Astrocyte (in vitro differentiated cells and primary cell): ENCODE measurements around the gene ZDHHC1. TPM values are rescaled to one million over a fixed set of nuclear protein-coding genes. Genes with fewer than 3 reads are reported as not detected.

Source experiments
- DNase-seq: peaks from one replicate; pipeline ENCODE4 v3.0.0-alpha.2; 2010; ENCODE audit warnings: low read depth
- FAIRE-seq: peaks from 2 replicates; lab custom pipeline; 2011; peaks lifted over from hg19 to GRCh38; lab: Jason Lieb, UNC
- H2AFZ ChIP-seq: 2 replicates; pipeline ENCODE4 v1.6.0; 2012; ENCODE audit warnings: low read depth, low read length, inconsistent platforms
- H3K27ac ChIP-seq: 2 replicates; pipeline ENCODE4 v1.5.1; 2011; ENCODE audit warnings: low read depth, low read length, inconsistent platforms
- H3K27me3 ChIP-seq: 2 replicates; pipeline ENCODE4 v1.6.0; 2011; ENCODE audit warnings: low read length, inconsistent platforms; ENCODE audit not compliant: insufficient read depth
- H3K36me3 ChIP-seq: 2 replicates; pipeline ENCODE4 v1.5.1; 2011; ENCODE audit warnings: low read length, inconsistent platforms; ENCODE audit not compliant: insufficient read depth
- H3K4me1 ChIP-seq: 2 replicates; pipeline ENCODE4 v1.5.1; 2011; ENCODE audit warnings: low read length, inconsistent platforms; ENCODE audit not compliant: insufficient read depth
- H3K4me2 ChIP-seq: 2 replicates; pipeline ENCODE4 v1.6.0; 2012; ENCODE audit warnings: low read length, inconsistent platforms
- H3K4me3 ChIP-seq: 2 replicates; pipeline ENCODE4 v1.5.1; 2011; ENCODE audit warnings: low read depth, mild to moderate bottlenecking, low read length, inconsistent platforms; ENCODE audit not compliant: insufficient read depth
- H3K79me2 ChIP-seq: 2 replicates; pipeline ENCODE4 v1.6.0; 2012; ENCODE audit warnings: mild to moderate bottlenecking, low read length, inconsistent platforms; ENCODE audit not compliant: insufficient read depth
- H3K9ac ChIP-seq: 2 replicates; pipeline ENCODE4 v1.6.0; 2012; ENCODE audit warnings: mild to moderate bottlenecking, low read length, inconsistent platforms
- H3K9me3 ChIP-seq: 2 replicates; pipeline ENCODE4 v1.5.1; 2012; ENCODE audit warnings: low read depth, mild to moderate bottlenecking, low read length, inconsistent platforms; ENCODE audit not compliant: insufficient read depth
- H4K20me1 ChIP-seq: 2 replicates; pipeline ENCODE4 v1.6.0; 2012; ENCODE audit warnings: low read length, inconsistent platforms; ENCODE audit not compliant: insufficient read depth
- H3K27ac Mint-ChIP-seq: one replicate; pipeline ENCODE4 v1.8.0; 2021; ENCODE audit warnings: mild to moderate bottlenecking, mixed read lengths; ENCODE audit not compliant: unreplicated experiment
- H3K27me3 Mint-ChIP-seq: one replicate; pipeline ENCODE4 v1.8.0; 2021; ENCODE audit warnings: low read depth, mixed read lengths; ENCODE audit not compliant: unreplicated experiment
- H3K36me3 Mint-ChIP-seq: one replicate; pipeline ENCODE4 v1.8.0; 2021; ENCODE audit warnings: low read depth, mixed read lengths; ENCODE audit not compliant: unreplicated experiment
- H3K4me1 Mint-ChIP-seq: one replicate; pipeline ENCODE4 v1.8.0; 2021; ENCODE audit warnings: low read depth, mixed read lengths; ENCODE audit not compliant: unreplicated experiment
- H3K4me3 Mint-ChIP-seq: one replicate; pipeline ENCODE4 v1.8.0; 2021; ENCODE audit warnings: mild to moderate bottlenecking, moderate library complexity, mixed read lengths; ENCODE audit not compliant: unreplicated experiment
- H3K9me3 Mint-ChIP-seq: one replicate; pipeline ENCODE4 v1.8.0; 2021; ENCODE audit warnings: mild to moderate bottlenecking, mixed read lengths; ENCODE audit not compliant: unreplicated experiment
- CTCF ChIP-seq: IDR thresholded peaks from 2 replicates; pipeline ENCODE4 v1.5.1; 2011; ENCODE audit warnings: low read depth, mild to moderate bottlenecking, inconsistent platforms, low read length, moderate library complexity; ENCODE audit not compliant: insufficient read depth
- EZH2 ChIP-seq: IDR thresholded peaks from 2 replicates; pipeline ENCODE4 v1.6.1; 2012; ENCODE audit warnings: mild to moderate bottlenecking, low read length, inconsistent platforms; ENCODE audit not compliant: insufficient read depth
- total RNA-seq: library from RNA; stranded (reverse); gene quantifications from 2 replicates; pipeline ENCODE4 v1.2.1, GENCODE V29; 2021

Gene ZDHHC1
- total RNA-seq, 1 donor from 2014 or later, result 3.7 TPM

- TF ChIP-seq CTCF (no peak), EZH2 (no peak)
- H3K36me3 Mint-ChIP-seq, result no peaks in the 10 kb centered on the region
- peaks cover 7% of the 10 kb centered on the region for H3K4me1 Mint-ChIP-seq
- Histone ChIP-seq H3K4me3 (no peak overlapping the region), H3K9ac (no peak overlapping the region), H3K27ac (no peak overlapping the region), H3K4me2 (no peak overlapping the region), H4K20me1 (no peaks in the 10 kb centered on the region), H3K4me1 (peaks cover 4% of the 10 kb centered on the region), H3K36me3 (no peaks in the 10 kb centered on the region), H3K27me3 (no peaks in the 10 kb centered on the region), H3K79me2 (no peaks in the 10 kb centered on the region), H2AFZ (no peak overlapping the region), H3K9me3 (no peaks in the 10 kb centered on the region)
- no peak overlapping the region for H3K27ac Mint-ChIP-seq
- DNase-seq (no peak), FAIRE-seq (no peak)
- H3K27me3 Mint-ChIP-seq, result peaks cover 14% of the 10 kb centered on the region
- no peak overlapping the region for H3K4me3 Mint-ChIP-seq
- no peaks in the 10 kb centered on the region for H3K9me3 Mint-ChIP-seq
These were observed 2.0 kb downstream of the ZDHHC1 start for GRCh38 chr16:67413978-67414911.

- no peak for FAIRE-seq
These were observed 4.0 kb downstream of the ZDHHC1 start for GRCh38 chr16:67412294-67412693.

More at GRCh38 chr16:67412294-67412693, 4.0 kb downstream of the ZDHHC1 start:
- Mint-ChIP-seq H3K4me3 (no peak overlapping the region), H3K4me1 (peaks cover 7% of the 10 kb centered on the region), H3K36me3 (peaks cover 4% of the 10 kb centered on the region), H3K27me3 (peaks cover 8% of the 10 kb centered on the region), H3K9me3 (no peaks in the 10 kb centered on the region), H3K27ac (no peak overlapping the region)
- Histone ChIP-seq H3K4me3 (no peak overlapping the region), H3K9me3 (no peaks in the 10 kb centered on the region), H3K79me2 (no peaks in the 10 kb centered on the region), H3K4me2 (no peak overlapping the region), H3K4me1 (peaks cover 8% of the 10 kb centered on the region), H3K27me3 (no peaks in the 10 kb centered on the region), H2AFZ (no peak overlapping the region), H3K36me3 (no peaks in the 10 kb centered on the region), H4K20me1 (no peaks in the 10 kb centered on the region), H3K27ac (no peak overlapping the region), H3K9ac (no peak overlapping the region)
- TF ChIP-seq EZH2, result no peak
- no peak for TF ChIP-seq CTCF
- peak; percentile 31 for DNase-seq
